Pancreas (tissue), 10 donors: ENCODE results near the gene STRA8. TPM values are rescaled to one million over a fixed set of nuclear protein-coding genes. Genes with fewer than 3 reads are reported as not detected.
A peak's percentile ranks its signal among the peaks of the same experiment; 100 is the strongest.

ENCODE experiments used
- ATAC-seq, 4 donors: fragments of 200-7000 bp; cut with Tn5 transposase; one replicate each; pipeline versions ENCODE4 v1.8.0 to v1.9.1; 2020; ENCODE audit warnings: mild to moderate bottlenecking in 4 of 4, moderate library complexity in 4 of 4
- DNase-seq, 6 donors: peaks; one replicate each; pipeline ENCODE4 v3.0.0-alpha.2; 2020
- FAIRE-seq: peaks from 2 replicates; lab custom pipeline; 2012; peaks lifted over from hg19 to GRCh38; lab: Jason Lieb, UNC
- H3K27ac ChIP-seq, 4 donors: fragments of 200-600 bp; sonication (generic); 1 replicate in 3 of 4; 2 replicates in 1 of 4; pipeline versions ENCODE4 v1.5.0 to v1.8.0; 2020
- H3K27me3 ChIP-seq, 4 donors: fragments of 200-600 bp; one replicate each; pipeline ENCODE4 v1.8.0; 2021
- H3K36me3 ChIP-seq, 3 donors: fragments of 200-600 bp; sonication (generic) in 1 of 3; one replicate each; pipeline versions ENCODE4 v1.5.0 to v1.8.0; 2020 to 2021
- H3K4me1 ChIP-seq, 3 donors: fragments of 200-600 bp; one replicate each; pipeline ENCODE4 v1.8.0; 2021
- H3K4me3 ChIP-seq, 4 donors: fragments of 200-600 bp; sonication (generic) in 2 of 4; one replicate each; pipeline versions ENCODE4 v1.5.0 to v1.8.0; 2020 to 2021
- H3K9me3 ChIP-seq, 4 donors: fragments of 200-600 bp; one replicate each; pipeline ENCODE4 v1.8.0; 2021
- WGBS, 2 donors: extraction: QIAGEN DNeasy Blood & Tissue Kit; methylation state at CpG; one replicate each; pipeline ENCODE4 v1.1.7; 2013; 5-methylcytosine and 5-hydroxymethylcytosine counted together
- intact Hi-C, 3 donors: fragments of 100-400 bp; cut with DNase I; formaldehyde crosslinking; loops; one replicate each; pipeline versions ENCODE4 v1.11.1 to v1.14.2; 2022
- polyA plus RNA-seq, 2 donors: library from polyadenylated mRNA; stranded (reverse); fragments of 200-250 nt; gene quantifications; one replicate each; pipeline ENCODE4 v1.2.3, GENCODE V29; 2013
- total RNA-seq, 6 donors: library from RNA; stranded (reverse); fragmentation: NEBNext Ultra II Directional in 4 of 6; extraction: Animal tissue kit (Norgen Biotek cat#: 25700) in 4 of 6; gene quantifications; one replicate each; pipeline versions ENCODE4 v1.2.1 to v1.2.4, GENCODE V29; 2021 to 2023
- TF ChIP-seq, protein P1 (sequence below), 4 donors: fragments of 200-600 bp; sonication (generic) in 3 of 4; IDR thresholded peaks; one replicate each; pipeline versions ENCODE4 v1.5.0 to v1.8.0; 2021; ENCODE audit warnings: antibody characterized with exemption in 4 of 4
- donor health status: healthy with polysubstance abuse.
- donor health status: DM: no; HTN: no; CAD: no; lungs with moderate emphysema.
- donor health status: DM: no; HTN: no; CAD: no.
- donor health status: control.
- donor health status: control.
- donor health status: Bipolar disorder and iron deficiency.
- donor health status: DM: yes; HTN: yes; CAD: no.
- donor health status: DM: no; HTN: no; CAD: no.
- donor health status: DM: no; HTN: no; CAD: no.
- donor health status: DM: yes; HTN: yes; CAD: no.

Gene STRA8
- total and polyA plus RNA-seq, 8 donors, result 0.12 TPM; not detected in 7

DNA sequence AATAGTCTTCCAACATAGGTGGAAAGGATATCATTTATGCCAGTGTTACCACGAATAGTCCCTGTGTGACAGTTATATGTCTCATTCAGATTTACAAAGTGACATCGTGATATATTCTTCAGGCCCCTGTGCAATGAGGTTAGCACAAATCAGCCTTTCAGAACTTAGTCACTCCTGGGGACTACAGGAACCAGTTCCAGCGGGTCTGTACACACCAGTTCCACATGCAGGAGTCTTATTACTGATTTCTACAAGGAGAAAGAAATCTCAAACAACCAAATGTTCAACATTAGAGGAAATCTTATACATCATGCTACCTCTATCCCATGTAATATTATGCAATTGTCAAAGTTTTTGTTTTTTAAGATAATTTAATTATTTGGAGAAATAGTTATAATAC is 17.9 kb upstream of the STRA8 start:
- FAIRE-seq (no peak), ATAC-seq (no peak), DNase-seq (no peak)
- intact Hi-C loops, result no loop called here
- Histone ChIP-seq H3K9me3 (no peaks in the 10 kb centered on the region), H3K4me3 (no peak overlapping the region), H3K27ac (no peak overlapping the region), H3K36me3 (no peaks in the 10 kb centered on the region), H3K27me3 (no peaks in the 10 kb centered on the region), H3K4me1 (peaks cover 12 to 17% (median 13%) of the 10 kb centered on the region in 3 donors)
- TF ChIP-seq, protein P1, sequence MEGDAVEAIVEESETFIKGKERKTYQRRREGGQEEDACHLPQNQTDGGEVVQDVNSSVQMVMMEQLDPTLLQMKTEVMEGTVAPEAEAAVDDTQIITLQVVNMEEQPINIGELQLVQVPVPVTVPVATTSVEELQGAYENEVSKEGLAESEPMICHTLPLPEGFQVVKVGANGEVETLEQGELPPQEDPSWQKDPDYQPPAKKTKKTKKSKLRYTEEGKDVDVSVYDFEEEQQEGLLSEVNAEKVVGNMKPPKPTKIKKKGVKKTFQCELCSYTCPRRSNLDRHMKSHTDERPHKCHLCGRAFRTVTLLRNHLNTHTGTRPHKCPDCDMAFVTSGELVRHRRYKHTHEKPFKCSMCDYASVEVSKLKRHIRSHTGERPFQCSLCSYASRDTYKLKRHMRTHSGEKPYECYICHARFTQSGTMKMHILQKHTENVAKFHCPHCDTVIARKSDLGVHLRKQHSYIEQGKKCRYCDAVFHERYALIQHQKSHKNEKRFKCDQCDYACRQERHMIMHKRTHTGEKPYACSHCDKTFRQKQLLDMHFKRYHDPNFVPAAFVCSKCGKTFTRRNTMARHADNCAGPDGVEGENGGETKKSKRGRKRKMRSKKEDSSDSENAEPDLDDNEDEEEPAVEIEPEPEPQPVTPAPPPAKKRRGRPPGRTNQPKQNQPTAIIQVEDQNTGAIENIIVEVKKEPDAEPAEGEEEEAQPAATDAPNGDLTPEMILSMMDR (IDR thresholded peaks at IDR 0.05), result no peak
- 64 to 69% methylated on average over 3 of the region's 3 CpGs for WGBS, 2 donors

DNA sequence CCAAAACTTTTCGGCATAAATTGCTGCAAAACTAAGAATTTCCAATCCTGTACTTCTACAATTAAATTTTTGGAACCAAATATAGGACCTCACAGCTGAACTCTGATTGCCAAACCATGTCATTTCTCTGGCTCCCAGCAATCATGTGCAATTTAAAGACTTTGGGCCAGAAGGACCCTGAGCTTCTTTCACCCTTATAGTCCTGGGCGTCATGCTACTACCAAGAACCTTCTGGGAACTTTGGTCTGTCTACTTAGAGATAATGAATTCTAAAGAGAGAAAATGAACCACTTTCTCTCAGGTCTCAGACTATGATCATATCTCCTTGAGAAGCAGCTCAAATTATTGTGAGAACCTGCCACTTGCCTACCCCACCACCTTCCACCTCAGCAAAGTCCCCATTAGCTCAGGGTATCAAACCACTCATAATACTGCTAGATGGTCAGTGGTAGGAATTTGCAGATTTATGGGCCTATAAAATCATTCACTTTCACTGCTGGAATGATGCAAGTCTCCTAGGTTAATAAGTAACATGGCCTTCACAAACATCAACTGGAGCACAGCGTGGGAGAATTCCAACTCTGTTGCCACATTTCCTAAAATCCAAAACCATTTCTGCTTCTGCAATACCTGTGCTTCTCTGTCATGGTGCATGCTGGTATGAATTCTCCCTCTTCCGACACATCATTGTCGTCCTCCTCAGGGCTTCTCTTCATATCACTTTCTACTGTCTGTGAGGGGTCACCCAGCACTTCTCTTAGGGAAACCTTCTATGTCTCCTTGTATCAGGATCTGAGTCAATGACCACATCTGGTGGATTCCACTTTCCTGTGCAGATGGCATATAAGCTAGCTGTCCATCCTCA is 15.8 kb upstream of the STRA8 start:
- DNase-seq (peak in 1 of 6 donors; percentile 63), ATAC-seq (peak; percentile 89 to 96 (median 94)), FAIRE-seq (no peak)
- no peaks in the 10 kb centered on the region for H3K9me3 ChIP-seq
- peaks cover 12 to 17% (median 13%) of the 10 kb centered on the region in 3 donors for H3K4me1 ChIP-seq
- H3K4me3 ChIP-seq, result no peak overlapping the region
- TF ChIP-seq, protein P1 (IDR thresholded peaks at IDR 0.05), result no peak
- peak overlapping the region; percentile 9 to 69 (median 46) for H3K27ac ChIP-seq
- intact Hi-C loops, result no loop called here
- H3K36me3 ChIP-seq, result no peaks in the 10 kb centered on the region
- no peaks in the 10 kb centered on the region for H3K27me3 ChIP-seq
- 22 to 25% methylated on average over 5 of the region's 5 CpGs for WGBS, 2 donors

DNA sequence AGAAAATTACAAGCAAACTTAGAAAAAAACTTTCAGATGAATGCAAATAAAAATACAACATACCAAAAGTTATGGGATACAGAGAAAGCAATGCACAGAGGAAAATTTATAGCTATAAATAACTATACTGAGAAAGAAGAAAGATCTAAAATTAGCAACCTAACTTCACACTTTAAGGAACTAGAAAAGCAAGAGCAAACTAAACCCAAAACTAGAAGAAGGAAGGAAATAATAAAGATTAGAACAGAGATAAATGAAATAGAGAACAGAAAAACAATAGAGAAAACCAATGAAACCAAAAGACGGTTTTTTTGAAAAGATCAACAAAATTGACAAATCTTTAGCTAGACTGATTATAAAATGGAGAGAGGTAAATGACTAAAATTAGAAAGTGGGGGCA is 9.6 kb upstream of the STRA8 start:
- Histone ChIP-seq H3K9me3 (no peaks in the 10 kb centered on the region), H3K36me3 (no peaks in the 10 kb centered on the region), H3K27me3 (no peaks in the 10 kb centered on the region), H3K4me1 (no peaks in the 10 kb centered on the region), H3K27ac (no peak overlapping the region), H3K4me3 (no peak overlapping the region)
- 44 to 63% methylated on average over 1 of the region's 1 CpG for WGBS, 2 donors
- intact Hi-C loops, result no loop called here
- TF ChIP-seq, protein P1 (IDR thresholded peaks at IDR 0.05), result no peak
- FAIRE-seq, result peak; percentile 82
- no peak for ATAC-seq
- DNase-seq, result no peak

DNA sequence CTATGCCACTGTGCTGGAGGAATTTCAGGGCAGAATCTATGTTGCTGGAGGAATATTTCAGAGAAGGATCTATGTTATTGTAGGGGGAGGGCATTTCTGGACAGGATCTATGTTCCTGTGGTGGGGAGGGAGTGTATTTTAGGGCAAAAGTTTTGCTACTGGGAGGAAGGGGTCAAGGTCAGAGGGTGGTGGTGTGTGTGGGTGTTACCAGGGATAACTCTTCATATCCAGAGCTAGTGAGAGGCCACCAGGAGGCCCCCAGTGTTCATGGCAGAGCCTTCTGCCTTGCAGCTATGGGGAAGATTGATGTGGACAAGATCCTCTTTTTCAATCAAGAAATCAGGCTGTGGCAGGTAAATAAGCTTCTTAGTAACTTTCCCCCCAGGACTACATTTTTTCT is 2.0 kb upstream of the STRA8 start:
- FAIRE-seq, result no peak
- H3K27ac ChIP-seq, result no peak overlapping the region
- H3K36me3 ChIP-seq, result no peaks in the 10 kb centered on the region
- H3K4me1 ChIP-seq, result no peaks in the 10 kb centered on the region
- no peaks in the 10 kb centered on the region for H3K9me3 ChIP-seq
- H3K27me3 ChIP-seq, result no peaks in the 10 kb centered on the region
- intact Hi-C loops, result no loop called here
- H3K4me3 ChIP-seq, result no peak overlapping the region
- TF ChIP-seq, protein P1 (IDR thresholded peaks at IDR 0.05), result no peak
- no peak for DNase-seq
- no peak for ATAC-seq

DNA sequence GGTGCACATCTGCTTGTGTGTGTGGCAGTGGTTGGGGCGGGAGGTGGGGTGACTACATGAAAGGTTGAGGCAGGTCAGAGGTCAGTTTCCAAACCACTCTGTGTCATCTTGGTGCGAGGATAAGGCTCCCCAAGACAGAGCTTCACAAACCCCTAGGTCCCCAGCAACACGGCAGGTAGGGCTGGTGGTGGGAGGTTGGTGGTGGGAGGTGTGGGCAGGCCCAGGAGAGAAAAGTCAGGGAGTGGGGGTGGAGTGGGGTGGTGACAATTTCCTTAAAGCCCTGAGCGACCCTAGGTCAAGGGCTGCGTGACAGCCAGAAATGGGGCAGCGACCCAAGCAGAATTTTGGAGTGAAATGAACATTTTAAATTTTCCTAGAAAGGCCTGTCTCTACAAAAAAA is 1.6 kb upstream of the STRA8 start:
- H3K4me1 ChIP-seq, result no peaks in the 10 kb centered on the region
- H3K27me3 ChIP-seq, result no peaks in the 10 kb centered on the region
- intact Hi-C loops, result no loop called here
- TF ChIP-seq, protein P1 (IDR thresholded peaks at IDR 0.05), result no peak
- no peaks in the 10 kb centered on the region for H3K9me3 ChIP-seq
- no peak overlapping the region for H3K27ac ChIP-seq
- no peak overlapping the region for H3K4me3 ChIP-seq
- no peaks in the 10 kb centered on the region for H3K36me3 ChIP-seq
- DNase-seq, result no peak
- 97% methylated on average over 6 of the region's 6 CpGs for WGBS, 2 donors
- FAIRE-seq, result no peak
- no peak for ATAC-seq
